Activated naive CD4-positive, alpha-beta T cell treated with anti-CD3 and anti-CD28 coated beads for 36 hours (primary cell): ENCODE data around the gene C16orf78. TPM values are rescaled to one million over a fixed set of nuclear protein-coding genes. Genes with fewer than 3 reads are reported as not detected.

Source experiments
- CTCF ChIA-PET: fragments of 350-600 bp; sonication (Branson Sonifier 250); formaldehyde crosslinking; loops from one replicate; lab custom pipeline; 2021; ENCODE audit warnings: antibody characterized with exemption; lab: Charles Lee
- DNase-seq: peaks from one replicate; pipeline ENCODE4 v3.0.0-alpha.2; 2020
- H3K27ac Mint-ChIP-seq: one replicate; pipeline ENCODE4 v1.8.0; 2021; ENCODE audit warnings: mild to moderate bottlenecking, mixed read lengths
- H3K27me3 Mint-ChIP-seq: one replicate; pipeline ENCODE4 v1.8.0; 2021; ENCODE audit warnings: low read depth, mixed read lengths
- H3K36me3 Mint-ChIP-seq: one replicate; pipeline ENCODE4 v1.8.0; 2021; ENCODE audit warnings: low read depth, mixed read lengths
- H3K4me1 Mint-ChIP-seq: one replicate; pipeline ENCODE4 v1.8.0; 2021; ENCODE audit warnings: low read depth, mixed read lengths
- H3K4me3 Mint-ChIP-seq: one replicate; pipeline ENCODE4 v1.8.0; 2021; ENCODE audit warnings: mild to moderate bottlenecking, moderate library complexity, mixed read lengths
- H3K9me3 Mint-ChIP-seq: one replicate; pipeline ENCODE4 v1.8.0; 2021; ENCODE audit warnings: mixed read lengths
- intact Hi-C: fragments of 100-400 bp; cut with micrococcal nuclease; formaldehyde crosslinking; loops from one replicate; pipeline ENCODE4 v1.15.1; 2023
- total RNA-seq, 2 experiments: library from RNA; stranded (reverse); gene quantifications; one replicate each; pipeline ENCODE4 v1.2.3, GENCODE V29; 2021

C16orf78 gene
- total RNA-seq, 2 experiments from 2014 or later, result not detected

GRCh38 chr16:49341706-49342105 is 31.9 kb upstream of the C16orf78 start:
- H3K27me3 Mint-ChIP-seq, result peaks cover 20% of the 10 kb centered on the region
- H3K4me3 Mint-ChIP-seq, result no peak overlapping the region
- no peak for DNase-seq
- no peaks in the 10 kb centered on the region for H3K4me1 Mint-ChIP-seq
- no peaks in the 10 kb centered on the region for H3K9me3 Mint-ChIP-seq
- H3K36me3 Mint-ChIP-seq, result no peaks in the 10 kb centered on the region
- CTCF ChIA-PET, result no interaction called here
- H3K27ac Mint-ChIP-seq, result no peak overlapping the region
- intact Hi-C loops, result no loop called here

- no peak for DNase-seq
- CTCF ChIA-PET, result no interaction called here
- Mint-ChIP-seq H3K27me3 (peaks cover 16% of the 10 kb centered on the region), H3K4me1 (no peaks in the 10 kb centered on the region), H3K4me3 (no peak overlapping the region), H3K9me3 (no peaks in the 10 kb centered on the region), H3K36me3 (no peaks in the 10 kb centered on the region), H3K27ac (no peak overlapping the region)
- intact Hi-C loops, result no loop called here
Measured at GRCh38 chr16:49342336-49343265, 31.0 kb upstream of the C16orf78 start.

- Mint-ChIP-seq H3K27ac (no peak overlapping the region), H3K9me3 (no peaks in the 10 kb centered on the region), H3K36me3 (no peaks in the 10 kb centered on the region), H3K27me3 (peaks cover 15% of the 10 kb centered on the region), H3K4me3 (no peak overlapping the region), H3K4me1 (no peaks in the 10 kb centered on the region)
- intact Hi-C loops, result no loop called here
- no peak for DNase-seq
- CTCF ChIA-PET, result no interaction called here
Measured at GRCh38 chr16:49343291-49343690, 30.3 kb upstream of the C16orf78 start.

GRCh38 chr16:49344401-49344800 is 29.2 kb upstream of the C16orf78 start:
- peaks cover 8% of the 10 kb centered on the region for H3K27me3 Mint-ChIP-seq
- no peaks in the 10 kb centered on the region for H3K9me3 Mint-ChIP-seq
- no peak overlapping the region for H3K4me3 Mint-ChIP-seq
- DNase-seq, result no peak
- H3K27ac Mint-ChIP-seq, result no peak overlapping the region
- no peaks in the 10 kb centered on the region for H3K4me1 Mint-ChIP-seq
- CTCF ChIA-PET, result no interaction called here
- intact Hi-C loops, result no loop called here
- no peaks in the 10 kb centered on the region for H3K36me3 Mint-ChIP-seq

- DNase-seq, result peak; percentile 35
Measured at GRCh38 chr16:49345829-49346228, 27.8 kb upstream of the C16orf78 start.

GRCh38 chr16:49346459-49346858 is 27.1 kb upstream of the C16orf78 start:
- intact Hi-C loops, result no loop called here
- CTCF ChIA-PET, result interaction anchor here (0.5 kb wide), 1 partner anchor 424 kb away, joined by 3 read pairs; no protein-coding TSS in a partner anchor
- H3K4me1 Mint-ChIP-seq, result no peaks in the 10 kb centered on the region
- H3K36me3 Mint-ChIP-seq, result no peaks in the 10 kb centered on the region
- no peaks in the 10 kb centered on the region for H3K9me3 Mint-ChIP-seq
- DNase-seq, result no peak
- H3K27ac Mint-ChIP-seq, result no peak overlapping the region
- peaks cover 16% of the 10 kb centered on the region for H3K27me3 Mint-ChIP-seq
- no peak overlapping the region for H3K4me3 Mint-ChIP-seq

More at GRCh38 chr16:49345829-49346228, 27.8 kb upstream of the C16orf78 start:
- Mint-ChIP-seq H3K9me3 (no peaks in the 10 kb centered on the region), H3K4me3 (no peak overlapping the region), H3K27ac (no peak overlapping the region), H3K27me3 (peaks cover 13% of the 10 kb centered on the region), H3K36me3 (no peaks in the 10 kb centered on the region), H3K4me1 (no peaks in the 10 kb centered on the region)
- intact Hi-C loops, result no loop called here
- CTCF ChIA-PET, result interaction anchor here (0.7 kb wide), 1 partner anchor 618 kb away, joined by 3 read pairs; no protein-coding TSS in a partner anchor

GRCh38 chr16:49347476-49347875 is 26.1 kb upstream of the C16orf78 start:
- no peaks in the 10 kb centered on the region for H3K4me1 Mint-ChIP-seq
- H3K9me3 Mint-ChIP-seq, result no peaks in the 10 kb centered on the region
- intact Hi-C loops, result no loop called here
- CTCF ChIA-PET, result interaction anchor here (0.7 to 1.0 kb wide), 2 partner anchors 35 to 377 kb away, joined by 3 read pairs; no protein-coding TSS in a partner anchor
- H3K27me3 Mint-ChIP-seq, result peaks cover 19% of the 10 kb centered on the region
- H3K36me3 Mint-ChIP-seq, result no peaks in the 10 kb centered on the region
- H3K4me3 Mint-ChIP-seq, result no peak overlapping the region
- DNase-seq, result no peak
- no peak overlapping the region for H3K27ac Mint-ChIP-seq

GRCh38 chr16:49348408-49349176 is 25.0 kb upstream of the C16orf78 start:
- CTCF ChIA-PET, result interaction anchor here (0.6 to 2.8 kb wide), 8 partner anchors 10 to 662 kb away, joined by 3 to 10 read pairs (median 3); no protein-coding TSS in a partner anchor
- Mint-ChIP-seq H3K9me3 (no peaks in the 10 kb centered on the region), H3K36me3 (no peaks in the 10 kb centered on the region), H3K27ac (no peak overlapping the region), H3K4me1 (no peaks in the 10 kb centered on the region), H3K27me3 (peaks cover 19% of the 10 kb centered on the region), H3K4me3 (no peak overlapping the region)
- intact Hi-C loops, result no loop called here
- DNase-seq, result no peak

- H3K4me1 Mint-ChIP-seq, result no peaks in the 10 kb centered on the region
- no peak overlapping the region for H3K4me3 Mint-ChIP-seq
- intact Hi-C loops, result loop anchor here (1.0 kb wide), 1 partner anchor 662 kb away; no protein-coding TSS in a partner anchor
- no peaks in the 10 kb centered on the region for H3K9me3 Mint-ChIP-seq
- no peaks in the 10 kb centered on the region for H3K36me3 Mint-ChIP-seq
- H3K27ac Mint-ChIP-seq, result no peak overlapping the region
- CTCF ChIA-PET, result interaction anchor here (0.7 to 2.8 kb wide), 7 partner anchors 9 to 664 kb away, joined by 3 to 10 read pairs (median 3); no protein-coding TSS in a partner anchor
- H3K27me3 Mint-ChIP-seq, result peaks cover 25% of the 10 kb centered on the region
- no peak for DNase-seq
Measured at GRCh38 chr16:49349446-49350168, 24.0 kb upstream of the C16orf78 start.

GRCh38 chr16:49350265-49351095 is 23.1 kb upstream of the C16orf78 start:
- H3K27ac Mint-ChIP-seq, result no peak overlapping the region
- no peaks in the 10 kb centered on the region for H3K36me3 Mint-ChIP-seq
- no peaks in the 10 kb centered on the region for H3K9me3 Mint-ChIP-seq
- CTCF ChIA-PET, result interaction anchor here (1.3 to 2.8 kb wide), 6 partner anchors 8 to 664 kb away, joined by 3 to 10 read pairs (median 4); no protein-coding TSS in a partner anchor
- no peak overlapping the region for H3K4me3 Mint-ChIP-seq
- H3K27me3 Mint-ChIP-seq, result peaks cover 25% of the 10 kb centered on the region
- no peaks in the 10 kb centered on the region for H3K4me1 Mint-ChIP-seq
- peak; percentile 71 for DNase-seq
- intact Hi-C loops, result loop anchor here (1.0 kb wide), 1 partner anchor 663 kb away; no protein-coding TSS in a partner anchor

- H3K27ac Mint-ChIP-seq, result no peak overlapping the region
- DNase-seq, result no peak
- H3K9me3 Mint-ChIP-seq, result no peaks in the 10 kb centered on the region
- H3K4me1 Mint-ChIP-seq, result no peaks in the 10 kb centered on the region
- CTCF ChIA-PET, result no interaction called here
- intact Hi-C loops, result no loop called here
- no peak overlapping the region for H3K4me3 Mint-ChIP-seq
- peaks cover 25% of the 10 kb centered on the region for H3K27me3 Mint-ChIP-seq
- no peaks in the 10 kb centered on the region for H3K36me3 Mint-ChIP-seq
Measured at GRCh38 chr16:49351096-49351487, 22.5 kb upstream of the C16orf78 start.
